LHCN-M2 (cell line): ENCODE data around the gene REV1. TPM values are rescaled to one million over a fixed set of nuclear protein-coding genes. Genes with fewer than 3 reads are reported as not detected.
A peak's percentile ranks its signal among the peaks of the same experiment; 100 is the strongest.
"Not testable (repeated sequence)": the region's sequence is repeated elsewhere in the genome, so short reads cannot be mapped to it uniquely, and the experiment has no call there.

Experiments used
- DNase-seq: peaks from one replicate; pipeline ENCODE4 v3.0.0-alpha.2; 2012; ENCODE audit warnings: low read depth
- total RNA-seq: library from RNA; depleted of rRNA; stranded (reverse); fragments of >200 nt; gene quantifications from 2 replicates; pipeline ENCODE4 v1.2.3, GENCODE V29; 2014; rRNA removed

The REV1 gene
- total RNA-seq, 1 experiment from 2014 or later, result 19.0 TPM

DNA sequence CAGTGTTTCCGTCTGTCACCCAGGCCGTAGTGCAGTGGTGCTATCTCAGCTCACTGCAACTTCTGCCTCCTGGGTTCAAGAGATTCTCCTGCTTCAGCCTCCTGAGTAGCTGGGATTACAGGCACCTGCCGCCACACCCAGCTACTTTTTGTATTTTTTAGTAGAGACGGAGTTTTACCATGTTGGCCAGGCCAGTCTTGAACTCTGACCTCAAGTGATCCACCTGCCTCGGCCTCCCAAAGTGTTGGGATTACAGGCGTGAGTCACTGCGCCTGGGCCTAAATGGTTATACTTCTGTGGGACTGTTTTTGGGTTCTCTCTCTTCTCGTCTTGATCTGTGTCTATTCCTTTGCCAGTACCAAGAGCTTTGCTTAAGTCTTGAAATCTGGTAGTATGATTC, 135.0 kb downstream of the REV1 start:
- DNase-seq, result not testable (repeated sequence)

DNA sequence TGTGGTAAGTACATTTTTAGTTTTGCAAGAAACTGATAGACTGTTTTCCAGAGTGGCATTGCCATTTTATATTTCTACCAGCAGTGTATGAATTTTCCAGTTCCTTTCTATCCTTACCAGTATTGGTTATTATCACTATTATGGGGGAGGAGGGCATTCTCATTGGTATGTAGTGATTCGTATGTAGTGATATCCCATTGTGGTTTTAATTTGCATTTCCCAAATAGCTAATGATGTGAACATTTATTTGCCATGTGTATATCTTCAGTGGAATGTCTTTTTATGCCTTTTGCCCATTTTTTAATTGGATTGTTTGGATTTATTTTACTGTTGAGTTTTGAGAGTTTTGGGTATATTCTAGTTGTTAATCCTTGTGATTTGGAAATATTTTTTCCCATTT, 135.7 kb downstream of the REV1 start:
- DNase-seq, result peak; percentile 32

Other genes with a start within 250 kb of the REV1 start
- gene LYG2, start 234.4 kb downstream of the REV1 start, total RNA-seq, result not detected in 2 replicates
- 0.26 and 0.86 TPM in 2 replicates for gene LYG1, start 188.8 kb downstream of the REV1 start, total RNA-seq
- gene TXNDC9, start 153.7 kb downstream of the REV1 start, total RNA-seq, result 56.7 and 74.7 TPM in 2 replicates
- 13.7 and 25.2 TPM in 2 replicates for gene EIF5B, start 152.6 kb downstream of the REV1 start, total RNA-seq